Activated CD8-positive, alpha-beta T cell treated with anti-CD3 and anti-CD28 coated beads for 36 hours (primary cell): ENCODE measurements around the gene FBXW10. TPM values are rescaled to one million over a fixed set of nuclear protein-coding genes. Genes with fewer than 3 reads are reported as not detected.
"Not testable (repeated sequence)": the region's sequence is repeated elsewhere in the genome, so short reads cannot be mapped to it uniquely, and the experiment has no call there.

Source experiments
- ATAC-seq: fragments of 200-7000 bp; cut with Tn5 transposase; one replicate; pipeline ENCODE4 v1.10.0; 2021; ENCODE audit warnings: mild to moderate bottlenecking, moderate library complexity
- CTCF ChIA-PET: fragments of 350-600 bp; sonication (Branson Sonifier 250); formaldehyde crosslinking; loops from one replicate; lab custom pipeline; 2021; ENCODE audit warnings: antibody characterized with exemption; lab: Charles Lee
- POLR2A ChIA-PET: fragments of 350-600 bp; sonication (Branson Sonifier 250); formaldehyde crosslinking; loops from one replicate; lab custom pipeline; 2021; ENCODE audit warnings: antibody characterized with exemption; lab: Charles Lee
- DNase-seq: peaks from one replicate; pipeline ENCODE4 v3.0.0-alpha.2; 2020
- H3K27ac Mint-ChIP-seq: one replicate; pipeline ENCODE4 v1.8.0; 2021; ENCODE audit warnings: mild to moderate bottlenecking, mixed read lengths
- H3K27me3 Mint-ChIP-seq: one replicate; pipeline ENCODE4 v1.8.0; 2021; ENCODE audit warnings: mixed read lengths
- H3K36me3 Mint-ChIP-seq: one replicate; pipeline ENCODE4 v1.8.0; 2021; ENCODE audit warnings: low read depth, mixed read lengths
- H3K4me1 Mint-ChIP-seq: one replicate; pipeline ENCODE4 v1.8.0; 2021; ENCODE audit warnings: low read depth, mixed read lengths
- H3K4me3 Mint-ChIP-seq: one replicate; pipeline ENCODE4 v1.8.0; 2021; ENCODE audit warnings: mild to moderate bottlenecking, moderate library complexity, mixed read lengths
- H3K9me3 Mint-ChIP-seq: one replicate; pipeline ENCODE4 v1.8.0; 2021; ENCODE audit warnings: mixed read lengths
- CTCF ChIP-seq: fragments of 200-600 bp; IDR thresholded peaks from one replicate; pipeline ENCODE4 v1.8.0; 2022; ENCODE audit warnings: antibody characterized with exemption, mild to moderate bottlenecking
- intact Hi-C: fragments of 100-400 bp; cut with micrococcal nuclease; formaldehyde crosslinking; loops from one replicate; pipeline ENCODE4 v1.10.0; 2022
- total RNA-seq, 2 experiments: library from RNA; stranded (reverse); gene quantifications; one replicate each; pipeline ENCODE4 v1.2.3, GENCODE V29; 2021

FBXW10 gene
- total RNA-seq, 2 experiments from 2014 or later: not detected

DNA sequence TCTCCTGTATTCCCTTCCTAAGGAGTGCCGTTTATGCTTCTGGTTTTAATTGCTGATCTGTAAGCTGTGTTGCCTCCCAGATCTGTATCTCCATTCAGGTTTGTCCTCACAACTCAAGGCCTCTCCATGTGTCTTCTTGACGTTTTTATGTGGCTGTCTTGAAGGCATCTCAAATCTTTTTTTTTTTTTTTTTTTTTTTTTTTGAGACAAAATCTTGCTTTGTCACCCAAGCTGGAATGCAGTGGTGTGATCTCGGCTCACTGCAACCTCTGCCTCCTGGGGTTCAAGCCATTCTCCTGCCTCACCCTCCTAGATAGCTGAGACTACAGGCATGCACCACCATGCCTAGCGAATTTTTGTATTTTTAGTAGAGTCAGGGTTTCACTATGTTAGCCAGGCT, 51.0 kb downstream of the FBXW10 start:
- Mint-ChIP-seq H3K27ac (peak overlapping the region; percentile 39), H3K4me1 (peaks cover 14% of the 10 kb centered on the region), H3K36me3 (peaks cover 23% of the 10 kb centered on the region)
- H3K9me3 Mint-ChIP-seq, DNase-seq, POLR2A ChIA-PET, H3K4me3 Mint-ChIP-seq, CTCF ChIA-PET, intact Hi-C loops, ATAC-seq, H3K27me3 Mint-ChIP-seq: not testable (repeated sequence)

DNA sequence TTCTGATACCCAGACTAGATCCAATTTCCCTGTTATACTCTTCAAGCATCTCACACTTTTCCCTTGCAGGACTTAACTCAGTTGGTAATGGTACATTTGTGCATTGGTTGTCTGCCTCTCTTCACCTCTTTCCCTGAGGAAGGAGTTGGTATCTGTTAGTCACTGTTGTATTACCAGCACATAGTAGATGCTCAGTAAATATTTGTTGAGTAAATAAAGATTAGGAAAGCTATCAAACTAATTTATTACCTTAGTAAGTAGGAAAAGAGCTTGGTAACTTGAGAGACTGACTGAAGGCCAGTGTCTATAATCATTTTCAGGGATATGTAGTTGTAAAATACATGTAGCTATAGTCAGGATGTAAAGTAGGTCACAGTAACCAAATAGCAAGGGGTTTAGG, 53.0 kb downstream of the FBXW10 start:
- intact Hi-C loops, H3K4me3 Mint-ChIP-seq, CTCF ChIA-PET, H3K9me3 Mint-ChIP-seq, H3K27ac Mint-ChIP-seq, H3K27me3 Mint-ChIP-seq, DNase-seq, ATAC-seq, POLR2A ChIA-PET: not testable (repeated sequence)
- H3K4me1 Mint-ChIP-seq: peaks cover 11% of the 10 kb centered on the region
- H3K36me3 Mint-ChIP-seq: peaks cover 27% of the 10 kb centered on the region

GRCh38 chr17:18803458-18804245, 59.8 kb downstream of the FBXW10 start:
- CTCF ChIA-PET, H3K27ac Mint-ChIP-seq, ATAC-seq, intact Hi-C loops, DNase-seq, H3K4me1 Mint-ChIP-seq, H3K4me3 Mint-ChIP-seq, H3K27me3 Mint-ChIP-seq, POLR2A ChIA-PET, H3K9me3 Mint-ChIP-seq: not testable (repeated sequence)
- peaks cover 38% of the 10 kb centered on the region for H3K36me3 Mint-ChIP-seq

GRCh38 chr17:18815924-18816323, 72.1 kb downstream of the FBXW10 start:
- H3K4me3 Mint-ChIP-seq, H3K27me3 Mint-ChIP-seq, H3K36me3 Mint-ChIP-seq, H3K27ac Mint-ChIP-seq, intact Hi-C loops, POLR2A ChIA-PET, H3K9me3 Mint-ChIP-seq, H3K4me1 Mint-ChIP-seq, ATAC-seq, DNase-seq: not testable (repeated sequence)
- CTCF ChIA-PET: interaction anchor here (2.1 kb wide), 1 partner anchor 145 kb away, joined by 10 read pairs; no protein-coding TSS in a partner anchor

- peak; percentile 69 for TF ChIP-seq CTCF
Observed at GRCh38 chr17:18816489-18817371, 72.9 kb downstream of the FBXW10 start.

GRCh38 chr17:18821430-18821829, 77.6 kb downstream of the FBXW10 start:
- CTCF ChIA-PET, H3K4me3 Mint-ChIP-seq: not testable (repeated sequence)

More at GRCh38 chr17:18816489-18817371, 72.9 kb downstream of the FBXW10 start:
- H3K27ac Mint-ChIP-seq, intact Hi-C loops, POLR2A ChIA-PET, H3K36me3 Mint-ChIP-seq, H3K9me3 Mint-ChIP-seq, H3K27me3 Mint-ChIP-seq, H3K4me3 Mint-ChIP-seq: not testable (repeated sequence)
- CTCF ChIA-PET: interaction anchor here (2.1 kb wide), 1 partner anchor 144 kb away, joined by 10 read pairs; no protein-coding TSS in a partner anchor
- DNase-seq (peak; percentile 47), ATAC-seq (peak; percentile 80)
- peaks cover 13% of the 10 kb centered on the region for H3K4me1 Mint-ChIP-seq

DNA sequence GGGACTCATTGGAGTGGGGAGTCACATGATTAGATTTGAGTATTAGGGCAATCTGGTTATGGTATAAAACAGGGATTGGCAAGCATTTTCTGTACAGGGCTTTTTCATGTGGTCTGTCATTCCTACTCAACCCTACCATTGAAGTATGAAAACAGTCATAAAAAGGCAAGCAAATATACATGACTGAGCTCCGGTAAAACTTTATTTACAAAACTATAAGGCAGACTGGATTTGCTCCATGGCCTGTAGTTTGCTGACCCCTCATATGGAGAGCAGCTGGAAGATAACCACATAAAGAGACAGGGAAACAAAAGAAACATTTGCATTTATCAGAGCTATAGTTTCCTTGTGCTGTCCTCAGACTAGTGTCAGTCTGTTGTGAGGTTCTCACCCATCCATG, 83.8 kb downstream of the FBXW10 start:
- H3K9me3 Mint-ChIP-seq, POLR2A ChIA-PET, H3K4me1 Mint-ChIP-seq, H3K27me3 Mint-ChIP-seq, ATAC-seq, H3K36me3 Mint-ChIP-seq, DNase-seq, H3K4me3 Mint-ChIP-seq, intact Hi-C loops, CTCF ChIA-PET, H3K27ac Mint-ChIP-seq: not testable (repeated sequence)

More at GRCh38 chr17:18821430-18821829, 77.6 kb downstream of the FBXW10 start:
- ATAC-seq, H3K36me3 Mint-ChIP-seq, intact Hi-C loops, DNase-seq, H3K27me3 Mint-ChIP-seq, H3K9me3 Mint-ChIP-seq, H3K27ac Mint-ChIP-seq, POLR2A ChIA-PET: not testable (repeated sequence)
- H3K4me1 Mint-ChIP-seq: peaks cover 14% of the 10 kb centered on the region

Other genes starting within 250 kb of the FBXW10 start
- not detected for gene TBC1D28, start 99.7 kb upstream of the FBXW10 start, total RNA-seq
- gene FOXO3B, start 61.7 kb upstream of the FBXW10 start, total RNA-seq: 1 to 10 TPM; 7.2 to 7.5 TPM
- gene TVP23B, start 37.1 kb downstream of the FBXW10 start, total RNA-seq: 10 to 100 TPM; 26.8 to 27.8 TPM
- 10 to 100 TPM; 63.0 to 63.7 TPM for gene PRPSAP2, start 114.1 kb downstream of the FBXW10 start, total RNA-seq
- gene SLC5A10, start 208.1 kb downstream of the FBXW10 start, total RNA-seq: not detected